SU-DHL-6 (cell line): ENCODE measurements around the gene MAF.

ENCODE experiments used
- H2AFZ ChIP-seq: fragments of 200-600 bp; sonication (generic); 2 replicates; pipeline ENCODE4 v1.6.1; 2014; ENCODE audit warnings: low read depth, mild to moderate bottlenecking, moderate library complexity, mixed read lengths, antibody characterized with exemption, low read length; ENCODE audit not compliant: severe bottlenecking
- H3F3A ChIP-seq: fragments of 200-600 bp; shearing (Covaris generic); 2 replicates; pipeline ENCODE4 v1.6.0; 2016; ENCODE audit warnings: antibody characterized with exemption, mild to moderate bottlenecking; ENCODE audit not compliant: insufficient read depth
- H3K27ac ChIP-seq: fragments of 200-600 bp; sonication (generic); 2 replicates; pipeline ENCODE4 v1.5.1; 2016; ENCODE audit warnings: low read depth, mild to moderate bottlenecking, low read length, moderate library complexity, mixed read lengths
- H3K27me3 ChIP-seq: fragments of 200-600 bp; sonication (generic), shearing (Covaris generic); 2 replicates; pipeline ENCODE4 v1.6.0; 2014; ENCODE audit warnings: mild to moderate bottlenecking, low read length
- H3K36me3 ChIP-seq: fragments of 200-600 bp; sonication (generic); 2 replicates; pipeline ENCODE4 v1.6.1; 2014; ENCODE audit warnings: mild to moderate bottlenecking, low read length, mixed read lengths
- H3K4me2 ChIP-seq: fragments of 300-600, 200-600 bp; shearing (Covaris generic), sonication (generic); 2 replicates; pipeline ENCODE4 v1.6.0; 2014; ENCODE audit warnings: low read length, low read depth, mild to moderate bottlenecking; ENCODE audit not compliant: poor library complexity, severe bottlenecking
- H3K4me3 ChIP-seq: fragments of 200-600 bp; sonication (generic); 2 replicates; pipeline ENCODE4 v1.5.1; 2014; ENCODE audit warnings: antibody characterized with exemption, low read length, mild to moderate bottlenecking, mixed read lengths; ENCODE audit not compliant: insufficient read depth, poor library complexity, severe bottlenecking
- H3K79me2 ChIP-seq: fragments of 200-600 bp; sonication (generic); 2 replicates; pipeline ENCODE4 v1.6.1; 2014; ENCODE audit warnings: mild to moderate bottlenecking, low read length, moderate library complexity; ENCODE audit not compliant: insufficient read depth
- H3K9ac ChIP-seq: fragments of 200-600 bp; sonication (generic); 2 replicates; pipeline ENCODE4 v1.7.0; 2014; ENCODE audit warnings: mild to moderate bottlenecking, low read length
- H3K9me2 ChIP-seq: fragments of 200-600 bp; sonication (generic); replicated peaks from 2 replicates; pipeline ENCODE4 v1.6.1; 2014; ENCODE audit warnings: low read length; ENCODE audit not compliant: insufficient read depth
- H3K9me3 ChIP-seq: fragments of 200-600 bp; sonication (generic); 2 replicates; pipeline ENCODE4 v1.6.1; 2014; ENCODE audit warnings: low read length, mixed read lengths; ENCODE audit not compliant: insufficient read depth
- H4K20me1 ChIP-seq: fragments of 200-600 bp; sonication (generic); 2 replicates; pipeline ENCODE4 v1.6.1; 2014; ENCODE audit warnings: low read depth, mild to moderate bottlenecking, antibody characterized with exemption, low read length, moderate library complexity, mixed read lengths
- CTCF ChIP-seq: fragments of 200-600 bp; sonication (generic); IDR thresholded peaks from one replicate; pipeline ENCODE4 v1.5.1; 2017; ENCODE audit warnings: antibody characterized with exemption, mild to moderate bottlenecking, low read length, moderate library complexity; ENCODE audit not compliant: insufficient read depth, poor library complexity, severe bottlenecking
- EZH2phosphoT487 ChIP-seq: fragments of 200-600 bp; sonication (generic), shearing (Covaris generic); conservative IDR thresholded peaks from 2 replicates; pipeline ENCODE4 v1.6.1; 2018; ENCODE audit warnings: mild to moderate bottlenecking, antibody characterized with exemption, low read length, moderate library complexity, mixed read lengths

MAF gene

GRCh38 chr16:79587897-79588296 is 12.6 kb downstream of the MAF start:
- Histone ChIP-seq H3K27me3 (no peaks in the 10 kb centered on the region), H3K4me2 (no peak overlapping the region), H3K9me2 (no peaks in the 10 kb centered on the region), H3K79me2 (no peaks in the 10 kb centered on the region), H3K4me3 (no peak overlapping the region), H4K20me1 (no peaks in the 10 kb centered on the region), H2AFZ (no peak overlapping the region), H3K9me3 (no peaks in the 10 kb centered on the region), H3K9ac (no peak overlapping the region), H3K36me3 (no peaks in the 10 kb centered on the region), H3F3A (no peaks in the 10 kb centered on the region), H3K27ac (no peak overlapping the region)
- TF ChIP-seq EZH2phosphoT487 (no peak), CTCF (no peak)

- TF ChIP-seq CTCF (no peak), EZH2phosphoT487 (no peak)
- no peak overlapping the region for H2AFZ ChIP-seq
- H3K9ac ChIP-seq: no peak overlapping the region
- no peaks in the 10 kb centered on the region for H3K36me3 ChIP-seq
- H3K27ac ChIP-seq: no peak overlapping the region
- H3K4me3 ChIP-seq: no peak overlapping the region
- no peaks in the 10 kb centered on the region for H3K9me3 ChIP-seq
- no peaks in the 10 kb centered on the region for H3K79me2 ChIP-seq
- H4K20me1 ChIP-seq: no peaks in the 10 kb centered on the region
- H3K9me2 ChIP-seq: no peaks in the 10 kb centered on the region
- H3K27me3 ChIP-seq: no peaks in the 10 kb centered on the region
- H3K4me2 ChIP-seq: no peak overlapping the region
- no peaks in the 10 kb centered on the region for H3F3A ChIP-seq
These were observed 13.2 kb downstream of the MAF start for GRCh38 chr16:79587296-79587695.

GRCh38 chr16:79582789-79583188 is 17.7 kb downstream of the MAF start:
- H3K27me3 ChIP-seq: no peaks in the 10 kb centered on the region
- H3K9me2 ChIP-seq: no peaks in the 10 kb centered on the region
- no peaks in the 10 kb centered on the region for H3K36me3 ChIP-seq
- no peak overlapping the region for H3K27ac ChIP-seq
- H3F3A ChIP-seq: no peaks in the 10 kb centered on the region
- no peaks in the 10 kb centered on the region for H3K79me2 ChIP-seq
- TF ChIP-seq EZH2phosphoT487 (no peak), CTCF (no peak)
- H4K20me1 ChIP-seq: no peaks in the 10 kb centered on the region
- H2AFZ ChIP-seq: no peak overlapping the region
- H3K4me3 ChIP-seq: no peak overlapping the region
- H3K4me2 ChIP-seq: no peak overlapping the region
- no peaks in the 10 kb centered on the region for H3K9me3 ChIP-seq
- no peak overlapping the region for H3K9ac ChIP-seq
